Measurements from ENCODE around the gene BLM.

Gene BLM

GRCh38 chr15:90818251-90819210, 101.4 kb downstream of the BLM start:
- Histone ChIP-seq H3K9me3 (ENCODE audit: insufficient read depth, low read depth, low read length) (no peaks in the 10 kb centered on the region), H3K4me2 (ENCODE audit: low read depth, low read length, poor library complexity, severe bottlenecking) (no peak overlapping the region), H3K4me1 (ENCODE audit: insufficient read depth, low read length, poor library complexity, severe bottlenecking) (no peaks in the 10 kb centered on the region), H3K36me3 (ENCODE audit: insufficient read depth, low read length) (peaks cover 20% of the 10 kb centered on the region; the same call in 1 of the 2 replicates), H3K4me3 (ENCODE audit: low read length, poor library complexity, severe bottlenecking) (no peak overlapping the region), H4K20me1 (ENCODE audit: insufficient read depth, low read length, poor library complexity, severe bottlenecking) (no peaks in the 10 kb centered on the region), H2AFZ (ENCODE audit: low read length) (no peak overlapping the region), H3K9ac (ENCODE audit: low read depth, low read length, poor library complexity, severe bottlenecking) (no peak overlapping the region), H3K79me2 (ENCODE audit: insufficient read depth, low read length) (no peaks in the 10 kb centered on the region), H3K9me2 (replicated peaks; ENCODE audit: low read depth, low read length) (no peaks in the 10 kb centered on the region), H3K27me3 (ENCODE audit: insufficient read depth, low read length, poor library complexity, severe bottlenecking) (no peaks in the 10 kb centered on the region), H3F3A (ENCODE audit: low read depth) (no peaks in the 10 kb centered on the region)
- no peak for TF ChIP-seq EZH2phosphoT487 (IDR thresholded peaks at IDR 0.05; ENCODE audit: borderline replicate concordance)
- TF ChIP-seq, protein P1, sequence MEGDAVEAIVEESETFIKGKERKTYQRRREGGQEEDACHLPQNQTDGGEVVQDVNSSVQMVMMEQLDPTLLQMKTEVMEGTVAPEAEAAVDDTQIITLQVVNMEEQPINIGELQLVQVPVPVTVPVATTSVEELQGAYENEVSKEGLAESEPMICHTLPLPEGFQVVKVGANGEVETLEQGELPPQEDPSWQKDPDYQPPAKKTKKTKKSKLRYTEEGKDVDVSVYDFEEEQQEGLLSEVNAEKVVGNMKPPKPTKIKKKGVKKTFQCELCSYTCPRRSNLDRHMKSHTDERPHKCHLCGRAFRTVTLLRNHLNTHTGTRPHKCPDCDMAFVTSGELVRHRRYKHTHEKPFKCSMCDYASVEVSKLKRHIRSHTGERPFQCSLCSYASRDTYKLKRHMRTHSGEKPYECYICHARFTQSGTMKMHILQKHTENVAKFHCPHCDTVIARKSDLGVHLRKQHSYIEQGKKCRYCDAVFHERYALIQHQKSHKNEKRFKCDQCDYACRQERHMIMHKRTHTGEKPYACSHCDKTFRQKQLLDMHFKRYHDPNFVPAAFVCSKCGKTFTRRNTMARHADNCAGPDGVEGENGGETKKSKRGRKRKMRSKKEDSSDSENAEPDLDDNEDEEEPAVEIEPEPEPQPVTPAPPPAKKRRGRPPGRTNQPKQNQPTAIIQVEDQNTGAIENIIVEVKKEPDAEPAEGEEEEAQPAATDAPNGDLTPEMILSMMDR (conservative IDR thresholded peaks at IDR 0.05; ENCODE audit: low read length), result peak; percentile 44

- Histone ChIP-seq H4K20me1 (ENCODE audit: insufficient read depth, low read length, poor library complexity, severe bottlenecking) (no peaks in the 10 kb centered on the region), H3K4me2 (ENCODE audit: low read depth, low read length, poor library complexity, severe bottlenecking) (no peak overlapping the region), H3K36me3 (ENCODE audit: insufficient read depth, low read length) (peaks cover 13% of the 10 kb centered on the region; the same call in 1 of the 2 replicates), H3K9ac (ENCODE audit: low read depth, low read length, poor library complexity, severe bottlenecking) (no peak overlapping the region), H3F3A (ENCODE audit: low read depth) (no peaks in the 10 kb centered on the region), H3K4me1 (ENCODE audit: insufficient read depth, low read length, poor library complexity, severe bottlenecking) (no peaks in the 10 kb centered on the region), H2AFZ (ENCODE audit: low read length) (no peak overlapping the region), H3K27me3 (ENCODE audit: insufficient read depth, low read length, poor library complexity, severe bottlenecking) (no peaks in the 10 kb centered on the region), H3K4me3 (ENCODE audit: low read length, poor library complexity, severe bottlenecking) (no peak overlapping the region), H3K79me2 (ENCODE audit: insufficient read depth, low read length) (no peaks in the 10 kb centered on the region), H3K9me3 (ENCODE audit: insufficient read depth, low read depth, low read length) (no peaks in the 10 kb centered on the region), H3K9me2 (replicated peaks; ENCODE audit: low read depth, low read length) (no peaks in the 10 kb centered on the region)
- TF ChIP-seq, protein P1 (conservative IDR thresholded peaks at IDR 0.05; ENCODE audit: low read length), result no peak
- TF ChIP-seq EZH2phosphoT487 (IDR thresholded peaks at IDR 0.05; ENCODE audit: borderline replicate concordance), result no peak
Measured at GRCh38 chr15:90819390-90819789, 102.2 kb downstream of the BLM start.

DNA sequence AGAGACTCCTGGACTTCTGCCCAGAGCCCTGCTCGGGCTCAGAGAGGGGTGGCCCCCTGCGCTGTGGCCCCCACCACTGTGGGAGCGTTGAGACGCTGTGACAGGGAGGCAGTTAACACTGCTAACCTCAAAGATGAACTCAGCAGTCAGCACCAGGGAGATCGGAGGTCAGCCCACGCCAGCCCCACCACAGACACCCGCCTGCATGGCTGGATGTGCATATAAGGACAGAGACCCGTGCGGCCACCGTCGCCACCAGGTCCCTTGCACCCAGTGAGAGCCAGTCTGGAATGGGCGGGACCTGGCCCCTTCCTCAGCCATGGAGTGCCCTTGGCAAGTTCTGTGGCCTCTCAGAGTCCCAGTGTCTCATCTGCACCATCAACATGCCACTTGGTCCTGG, 102.7 kb downstream of the BLM start:
- H3K36me3 ChIP-seq (ENCODE audit: insufficient read depth, low read length), result peaks cover 12% of the 10 kb centered on the region; the same call in 1 of the 2 replicates
- no peaks in the 10 kb centered on the region for H3F3A ChIP-seq (ENCODE audit: low read depth)
- H4K20me1 ChIP-seq (ENCODE audit: insufficient read depth, low read length, poor library complexity, severe bottlenecking), result no peaks in the 10 kb centered on the region
- TF ChIP-seq, protein P1 (conservative IDR thresholded peaks at IDR 0.05; ENCODE audit: low read length), result no peak
- TF ChIP-seq EZH2phosphoT487 (IDR thresholded peaks at IDR 0.05; ENCODE audit: borderline replicate concordance), result no peak
- H3K79me2 ChIP-seq (ENCODE audit: insufficient read depth, low read length), result no peaks in the 10 kb centered on the region
- H3K9me3 ChIP-seq (ENCODE audit: insufficient read depth, low read depth, low read length), result no peaks in the 10 kb centered on the region
- no peak overlapping the region for H3K4me3 ChIP-seq (ENCODE audit: low read length, poor library complexity, severe bottlenecking)
- H2AFZ ChIP-seq (ENCODE audit: low read length), result no peak overlapping the region
- no peaks in the 10 kb centered on the region for H3K9me2 ChIP-seq (replicated peaks; ENCODE audit: low read depth, low read length)
- no peaks in the 10 kb centered on the region for H3K4me1 ChIP-seq (ENCODE audit: insufficient read depth, low read length, poor library complexity, severe bottlenecking)
- no peaks in the 10 kb centered on the region for H3K27me3 ChIP-seq (ENCODE audit: insufficient read depth, low read length, poor library complexity, severe bottlenecking)
- no peak overlapping the region for H3K4me2 ChIP-seq (ENCODE audit: low read depth, low read length, poor library complexity, severe bottlenecking)
- no peak overlapping the region for H3K9ac ChIP-seq (ENCODE audit: low read depth, low read length, poor library complexity, severe bottlenecking)
